ENCODE measurements around the gene GHDC. TPM values are rescaled to one million over a fixed set of nuclear protein-coding genes. Genes with fewer than 3 reads are reported as not detected.

The GHDC gene
- total RNA-seq, 1 experiment from 2014 or later = 27.0 TPM

GRCh38 chr17:42182927-42183734, 11.2 kb downstream of the GHDC start:
- peak; percentile 68 for DNase-seq (ENCODE audit: low spot score)

GRCh38 chr17:42181851-42182207, 12.5 kb downstream of the GHDC start:
- DNase-seq (ENCODE audit: low spot score) = no peak

- peak; percentile 54 for DNase-seq (ENCODE audit: low spot score)
Observed at GRCh38 chr17:42180922-42181850, 13.1 kb downstream of the GHDC start, which contains the start of gene KCNH4. TSS of gene KCNH4 (minus strand) at chr17:42181142. CDS start at chr17:42180945, 197 bp downstream.

GRCh38 chr17:42180411-42180921, 13.8 kb downstream of the GHDC start:
- no peak for DNase-seq (ENCODE audit: low spot score)

- no peak for DNase-seq (ENCODE audit: low spot score)
Observed at GRCh38 chr17:42179911-42180410, 14.3 kb downstream of the GHDC start.

- no peak for DNase-seq (ENCODE audit: low spot score)
Observed at GRCh38 chr17:42179335-42179734, 15.0 kb downstream of the GHDC start.

- peak; percentile 39 for DNase-seq (ENCODE audit: low spot score)
Observed at GRCh38 chr17:42178817-42179216, 15.5 kb downstream of the GHDC start.

- DNase-seq (ENCODE audit: low spot score) = no peak
Observed at GRCh38 chr17:42177684-42178083, 16.6 kb downstream of the GHDC start.

- DNase-seq (ENCODE audit: low spot score) = no peak
Observed at GRCh38 chr17:42174126-42174783, 20.0 kb downstream of the GHDC start.

GRCh38 chr17:42171831-42172230, 22.5 kb downstream of the GHDC start:
- DNase-seq (ENCODE audit: low spot score) = no peak

- no peak for DNase-seq (ENCODE audit: low spot score)
Observed at GRCh38 chr17:42169351-42169750, 24.9 kb downstream of the GHDC start.

- DNase-seq (ENCODE audit: low spot score) = no peak
Observed at GRCh38 chr17:42167807-42168206, 26.5 kb downstream of the GHDC start.

- no peak for DNase-seq (ENCODE audit: low spot score)
Observed at GRCh38 chr17:42166196-42166763, 28.0 kb downstream of the GHDC start.

- DNase-seq (ENCODE audit: low spot score) = no peak
Observed at GRCh38 chr17:42165751-42166150, 28.5 kb downstream of the GHDC start.

GRCh38 chr17:42163696-42164407, 30.4 kb downstream of the GHDC start:
- DNase-seq (ENCODE audit: low spot score) = no peak

GRCh38 chr17:42163113-42163512, 31.2 kb downstream of the GHDC start:
- no peak for DNase-seq (ENCODE audit: low spot score)

- no peak for DNase-seq (ENCODE audit: low spot score)
Observed at GRCh38 chr17:42160531-42160910, 33.8 kb downstream of the GHDC start.

GRCh38 chr17:42159796-42160530, 34.3 kb downstream of the GHDC start:
- DNase-seq (ENCODE audit: low spot score) = no peak

GRCh38 chr17:42155614-42156045, 38.7 kb downstream of the GHDC start:
- DNase-seq (ENCODE audit: low spot score) = no peak
